SK-N-SH treated with all-trans-retinoic acid at 6 μM for 48 hours (cell line): ENCODE measurements around the gene NLE1.
"Not testable (repeated sequence)": the region's sequence is repeated elsewhere in the genome, so short reads cannot be mapped to it uniquely, and the experiment has no call there.

ENCODE experiments used
- ESRRG ChIP-seq: fragments of 250-450 bp; sonication (Bioruptor Pico); IDR thresholded peaks from 2 replicates; pipeline ENCODE4 v1.6.1; 2021; ENCODE audit warnings: mild to moderate bottlenecking
- GLIS3 ChIP-seq: fragments of 250-450 bp; sonication (Bioruptor Pico); IDR thresholded peaks from 2 replicates; pipeline ENCODE4 v1.5.0; 2020; ENCODE audit warnings: mild to moderate bottlenecking, moderate library complexity
- ISL1 ChIP-seq: fragments of 250-450 bp; sonication (Bioruptor Pico); IDR thresholded peaks from 2 replicates; pipeline ENCODE4 v2.1.2; 2022; ENCODE audit warnings: mild to moderate bottlenecking, moderate library complexity
- OSR1 ChIP-seq: fragments of 250-450 bp; sonication (Bioruptor Pico); IDR thresholded peaks from 2 replicates; pipeline ENCODE4 v1.8.0; 2022; ENCODE audit warnings: moderate library complexity, mild to moderate bottlenecking, inconsistent platforms
- PATZ1 ChIP-seq: fragments of 250-450 bp; sonication (Bioruptor Pico); IDR thresholded peaks from 2 replicates; pipeline ENCODE4 v1.8.0; 2020; ENCODE audit warnings: mild to moderate bottlenecking, moderate library complexity, borderline replicate concordance
- RARB ChIP-seq: fragments of 250-450 bp; sonication (Bioruptor Pico); IDR thresholded peaks from 2 replicates; pipeline ENCODE4 v1.8.0; 2021; ENCODE audit warnings: mild to moderate bottlenecking, moderate library complexity
- TCF4 ChIP-seq: fragments of 250-450 bp; sonication (Bioruptor Pico); IDR thresholded peaks from 2 replicates; pipeline ENCODE4 v1.8.0; 2021; ENCODE audit warnings: mild to moderate bottlenecking, moderate library complexity, borderline replicate concordance
- TOX ChIP-seq: fragments of 250-450 bp; sonication (Bioruptor Pico); IDR thresholded peaks from 2 replicates; pipeline ENCODE4 v1.8.0; 2021; ENCODE audit warnings: mild to moderate bottlenecking, moderate library complexity, borderline replicate concordance
- ZFP3 ChIP-seq: fragments of 250-450 bp; sonication (Bioruptor Pico); IDR thresholded peaks from 2 replicates; pipeline ENCODE4 v1.5.0; 2020; ENCODE audit warnings: mild to moderate bottlenecking, moderate library complexity
- ZNF565 ChIP-seq: fragments of 450-650 bp; formaldehyde crosslinking; conservative IDR thresholded peaks from 2 replicates; pipeline ENCODE4 v1.5.0; 2020; ENCODE audit warnings: low read depth, mild to moderate bottlenecking, moderate library complexity
- TF ChIP-seq, protein P1 (sequence below): fragments of 250-450 bp; sonication (Bioruptor Pico); IDR thresholded peaks from 2 replicates; pipeline ENCODE4 v1.5.0; 2020; ENCODE audit warnings: mild to moderate bottlenecking, moderate library complexity
- TF ChIP-seq, protein P2 (sequence below): fragments of 250-450 bp; sonication (Bioruptor Pico); IDR thresholded peaks from 2 replicates; pipeline ENCODE4 v1.5.1; 2021; ENCODE audit warnings: mild to moderate bottlenecking, moderate library complexity

GRCh38 chr17:35090707-35091106 is 51.4 kb downstream of the NLE1 start:
- not testable (repeated sequence) for TF ChIP-seq GLIS3; TCF4 (CRISPR knock-in tag); RARB (CRISPR knock-in tag); ISL1 (CRISPR knock-in tag); OSR1; TOX (CRISPR knock-in tag); ZFP3 (CRISPR knock-in tag); ZNF565 (CRISPR knock-in tag); ESRRG; PATZ1 (CRISPR knock-in tag)
- TF ChIP-seq, protein P1, sequence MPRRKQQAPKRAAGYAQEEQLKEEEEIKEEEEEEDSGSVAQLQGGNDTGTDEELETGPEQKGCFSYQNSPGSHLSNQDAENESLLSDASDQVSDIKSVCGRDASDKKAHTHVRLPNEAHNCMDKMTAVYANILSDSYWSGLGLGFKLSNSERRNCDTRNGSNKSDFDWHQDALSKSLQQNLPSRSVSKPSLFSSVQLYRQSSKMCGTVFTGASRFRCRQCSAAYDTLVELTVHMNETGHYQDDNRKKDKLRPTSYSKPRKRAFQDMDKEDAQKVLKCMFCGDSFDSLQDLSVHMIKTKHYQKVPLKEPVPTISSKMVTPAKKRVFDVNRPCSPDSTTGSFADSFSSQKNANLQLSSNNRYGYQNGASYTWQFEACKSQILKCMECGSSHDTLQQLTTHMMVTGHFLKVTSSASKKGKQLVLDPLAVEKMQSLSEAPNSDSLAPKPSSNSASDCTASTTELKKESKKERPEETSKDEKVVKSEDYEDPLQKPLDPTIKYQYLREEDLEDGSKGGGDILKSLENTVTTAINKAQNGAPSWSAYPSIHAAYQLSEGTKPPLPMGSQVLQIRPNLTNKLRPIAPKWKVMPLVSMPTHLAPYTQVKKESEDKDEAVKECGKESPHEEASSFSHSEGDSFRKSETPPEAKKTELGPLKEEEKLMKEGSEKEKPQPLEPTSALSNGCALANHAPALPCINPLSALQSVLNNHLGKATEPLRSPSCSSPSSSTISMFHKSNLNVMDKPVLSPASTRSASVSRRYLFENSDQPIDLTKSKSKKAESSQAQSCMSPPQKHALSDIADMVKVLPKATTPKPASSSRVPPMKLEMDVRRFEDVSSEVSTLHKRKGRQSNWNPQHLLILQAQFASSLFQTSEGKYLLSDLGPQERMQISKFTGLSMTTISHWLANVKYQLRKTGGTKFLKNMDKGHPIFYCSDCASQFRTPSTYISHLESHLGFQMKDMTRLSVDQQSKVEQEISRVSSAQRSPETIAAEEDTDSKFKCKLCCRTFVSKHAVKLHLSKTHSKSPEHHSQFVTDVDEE (CRISPR knock-in tag), result not testable (repeated sequence)
- TF ChIP-seq, protein P2, sequence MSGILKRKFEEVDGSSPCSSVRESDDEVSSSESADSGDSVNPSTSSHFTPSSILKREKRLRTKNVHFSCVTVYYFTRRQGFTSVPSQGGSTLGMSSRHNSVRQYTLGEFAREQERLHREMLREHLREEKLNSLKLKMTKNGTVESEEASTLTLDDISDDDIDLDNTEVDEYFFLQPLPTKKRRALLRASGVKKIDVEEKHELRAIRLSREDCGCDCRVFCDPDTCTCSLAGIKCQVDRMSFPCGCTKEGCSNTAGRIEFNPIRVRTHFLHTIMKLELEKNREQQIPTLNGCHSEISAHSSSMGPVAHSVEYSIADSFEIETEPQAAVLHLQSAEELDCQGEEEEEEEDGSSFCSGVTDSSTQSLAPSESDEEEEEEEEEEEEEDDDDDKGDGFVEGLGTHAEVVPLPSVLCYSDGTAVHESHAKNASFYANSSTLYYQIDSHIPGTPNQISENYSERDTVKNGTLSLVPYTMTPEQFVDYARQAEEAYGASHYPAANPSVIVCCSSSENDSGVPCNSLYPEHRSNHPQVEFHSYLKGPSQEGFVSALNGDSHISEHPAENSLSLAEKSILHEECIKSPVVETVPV (CRISPR knock-in tag), result not testable (repeated sequence)
